Inferior parietal cortex (tissue), 1 donor: ENCODE measurements around the gene FAM177A1.

Experiments
- DNase-seq: peaks from one replicate; pipeline ENCODE4 v3.0.0-alpha.2; 2016; ENCODE audit errors: extremely low spot score

Gene FAM177A1

GRCh38 chr14:35122696-35123387 lies 76.8 kb downstream of the FAM177A1 start:
- DNase-seq = no peak

DNA sequence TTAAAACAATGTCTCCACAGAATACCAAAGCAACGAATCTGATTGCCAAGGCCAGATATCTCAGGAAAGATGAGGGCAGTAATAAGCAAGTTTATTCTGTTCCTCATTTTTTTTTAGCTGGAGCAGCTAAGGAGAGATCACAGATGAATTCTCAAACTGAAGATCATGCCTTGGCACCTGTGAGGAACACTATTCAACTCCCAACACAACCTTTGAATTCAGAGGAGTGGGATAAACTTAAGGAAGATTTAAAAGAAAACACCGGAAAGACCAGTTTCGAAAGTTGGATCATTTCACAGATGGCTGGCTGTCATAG lies 77.3 kb downstream of the FAM177A1 start:
- DNase-seq = no peak

DNA sequence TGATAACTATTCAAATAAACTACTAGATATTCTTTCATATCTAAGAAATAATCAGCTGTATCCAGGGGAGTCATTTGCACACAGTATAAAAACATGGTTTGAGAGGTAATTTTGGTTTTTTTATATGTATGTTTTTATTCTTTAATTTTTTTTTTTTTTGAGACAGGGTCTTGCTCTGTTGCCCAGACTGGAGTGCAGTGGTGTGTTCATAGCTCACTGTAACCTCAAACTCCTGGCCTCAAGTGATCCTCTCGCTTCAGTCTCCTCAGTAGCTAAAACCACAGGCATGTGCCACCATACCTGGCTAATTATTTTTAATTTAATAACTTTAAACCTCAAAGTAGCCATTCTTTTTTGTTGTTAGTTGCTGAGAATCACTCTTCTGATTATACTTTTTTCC lies 78.1 kb downstream of the FAM177A1 start:
- DNase-seq = no peak
